Body of pancreas (tissue), 4 donors: Measurements from ENCODE around the gene OR10G8.

Experiments used
- CTCF ChIP-seq, 7 experiments: fragments of 450-650 bp in 4 of 7; fragments of 200-600 bp in 3 of 7; sonication (generic) in 3 of 7; IDR thresholded peaks; one replicate each; pipeline ENCODE4 v1.5.1; 2016 to 2019; ENCODE audit warnings: antibody characterized with exemption in 7 of 7
- POLR2A ChIP-seq, 3 donors: fragments of 450-650 bp; IDR thresholded peaks; one replicate each; pipeline ENCODE4 v1.6.1; 2016; ENCODE audit warnings: antibody characterized with exemption in 3 of 3, mild to moderate bottlenecking in 2 of 3

- TF ChIP-seq POLR2A (IDR thresholded peaks at IDR 0.05) = no peak
- no peak for TF ChIP-seq CTCF (IDR thresholded peaks at IDR 0.05)
Measured at GRCh38 chr11:124072147-124072546, 45.5 kb downstream of the OR10G8 start.
